Smooth muscle cell (in vitro differentiated cells): Measurements from ENCODE around the gene PATE4. TPM values are rescaled to one million over a fixed set of nuclear protein-coding genes. Genes with fewer than 3 reads are reported as not detected.
A peak's percentile ranks its signal among the peaks of the same experiment; 100 is the strongest.

Source experiments
- DNase-seq: peaks from one replicate; lab custom pipeline; 2025; ENCODE audit not compliant: unreplicated experiment; lab: John Stamatoyannopoulos, UW
- H2AFZ ChIP-seq: fragments of 200-600 bp; sonication (generic); 2 replicates; pipeline ENCODE4 v1.6.0; 2016; ENCODE audit warnings: antibody characterized with exemption, low read depth, mild to moderate bottlenecking
- H3F3A ChIP-seq: fragments of 200-600 bp; sonication (generic); 2 replicates; pipeline ENCODE4 v1.6.0; 2017; ENCODE audit warnings: antibody characterized with exemption, low read depth
- H3K27ac ChIP-seq: fragments of 200-600 bp; sonication (generic); 2 replicates; pipeline ENCODE4 v1.5.1; 2016; ENCODE audit warnings: low read depth, mild to moderate bottlenecking
- H3K27me3 ChIP-seq: fragments of 200-600 bp; sonication (generic); 2 replicates; pipeline ENCODE4 v1.6.1; 2016; ENCODE audit warnings: low read depth, mild to moderate bottlenecking
- H3K36me3 ChIP-seq: fragments of 200-600 bp; sonication (generic); 2 replicates; pipeline ENCODE4 v1.5.1; 2016; ENCODE audit warnings: low read depth
- H3K4me1 ChIP-seq: fragments of 200-600 bp; sonication (generic); 2 replicates; pipeline ENCODE4 v1.5.1; 2016; ENCODE audit warnings: low read depth
- H3K4me2 ChIP-seq: fragments of 200-600 bp; sonication (generic); 2 replicates; pipeline ENCODE4 v1.6.0; 2016; ENCODE audit warnings: mild to moderate bottlenecking
- H3K4me3 ChIP-seq: fragments of 200-600 bp; sonication (generic); 2 replicates; pipeline ENCODE4 v1.5.1; 2016; ENCODE audit warnings: mild to moderate bottlenecking
- H3K79me2 ChIP-seq: fragments of 200-600 bp; sonication (generic); 2 replicates; pipeline ENCODE4 v1.6.0; 2016; ENCODE audit warnings: low read depth, mild to moderate bottlenecking
- H3K9ac ChIP-seq: fragments of 200-600 bp; sonication (generic); 2 replicates; pipeline ENCODE4 v1.6.0; 2016; ENCODE audit warnings: low read depth
- H3K9me3 ChIP-seq: fragments of 200-600 bp; sonication (generic); replicated peaks from 2 replicates; pipeline ENCODE4 v1.5.1; 2016; ENCODE audit warnings: low read depth
- H4K20me1 ChIP-seq: fragments of 200-600 bp; sonication (generic); 2 replicates; pipeline ENCODE4 v1.6.0; 2016; ENCODE audit warnings: low read depth
- CTCF ChIP-seq: fragments of 200-600 bp; sonication (generic); IDR thresholded peaks from 2 replicates; pipeline ENCODE4 v1.5.1; 2017; ENCODE audit warnings: borderline replicate concordance, mild to moderate bottlenecking, antibody characterized with exemption; ENCODE audit not compliant: insufficient read depth, poor library complexity, severe bottlenecking
- WGBS: methylation state at CpG from one replicate; pipeline ENCODE4 v1.1.7; 2016; ENCODE audit warnings: low lambda C conversion rate; 5-methylcytosine and 5-hydroxymethylcytosine counted together
- polyA plus RNA-seq: library from polyadenylated mRNA; unstranded; fragments of >200 nt; fragmentation: Nextera tagmentation; extraction: Ambion mirVana; gene quantifications from 2 replicates; pipeline ENCODE4 v1.2.1, GENCODE V29; 2016
- total RNA-seq: library from RNA; depleted of rRNA; stranded (reverse); fragments of >200 nt; gene quantifications from 2 replicates; pipeline ENCODE4 v1.2.3, GENCODE V29; 2014

Gene PATE4
- total and polyA plus RNA-seq, 2 experiments from 2014 or later = not detected

GRCh38 chr11:125873881-125874555 is 40.9 kb downstream of the PATE4 start:
- Histone ChIP-seq H3K27ac (no peak overlapping the region), H3K4me3 (peak overlapping the region; percentile 29), H3F3A (no peaks in the 10 kb centered on the region), H3K9me3 (no peaks in the 10 kb centered on the region), H4K20me1 (no peaks in the 10 kb centered on the region), H3K4me1 (no peaks in the 10 kb centered on the region), H3K79me2 (no peaks in the 10 kb centered on the region), H3K36me3 (no peaks in the 10 kb centered on the region), H3K4me2 (peak overlapping the region; percentile 75), H3K9ac (no peak overlapping the region), H2AFZ (peak overlapping the region; percentile 14), H3K27me3 (no peaks in the 10 kb centered on the region)
- 67% methylated on average over 20 of the region's 20 CpGs for WGBS
- TF ChIP-seq CTCF = no peak
- DNase-seq = no peak

GRCh38 chr11:125874556-125875124 is 41.5 kb downstream of the PATE4 start:
- Histone ChIP-seq H3K4me2 (peak overlapping the region; percentile 75), H3K4me3 (peak overlapping the region; percentile 29), H3K79me2 (no peaks in the 10 kb centered on the region), H3K9ac (no peak overlapping the region), H3K27ac (no peak overlapping the region), H3K4me1 (no peaks in the 10 kb centered on the region), H3K36me3 (no peaks in the 10 kb centered on the region), H4K20me1 (no peaks in the 10 kb centered on the region), H2AFZ (no peak overlapping the region), H3K9me3 (no peaks in the 10 kb centered on the region), H3K27me3 (no peaks in the 10 kb centered on the region), H3F3A (no peaks in the 10 kb centered on the region)
- WGBS = 11% methylated on average over 8 of the region's 8 CpGs
- no peak for DNase-seq
- TF ChIP-seq CTCF = peak; percentile 73

- no peaks in the 10 kb centered on the region for H3F3A ChIP-seq
- H3K4me2 ChIP-seq = no peak overlapping the region
- H3K9ac ChIP-seq = no peak overlapping the region
- no peaks in the 10 kb centered on the region for H3K9me3 ChIP-seq
- H3K4me3 ChIP-seq = no peak overlapping the region
- H3K4me1 ChIP-seq = no peaks in the 10 kb centered on the region
- H3K27ac ChIP-seq = no peak overlapping the region
- no peaks in the 10 kb centered on the region for H3K36me3 ChIP-seq
- no peaks in the 10 kb centered on the region for H3K79me2 ChIP-seq
- no peak for TF ChIP-seq CTCF
- WGBS = 80% methylated on average over 1 of the region's 1 CpG
- H2AFZ ChIP-seq = no peak overlapping the region
- H4K20me1 ChIP-seq = no peaks in the 10 kb centered on the region
- no peaks in the 10 kb centered on the region for H3K27me3 ChIP-seq
- no peak for DNase-seq
These were observed 48.2 kb downstream of the PATE4 start for GRCh38 chr11:125881291-125881690.

GRCh38 chr11:125883375-125883774 is 50.3 kb downstream of the PATE4 start:
- Histone ChIP-seq H3K27ac (no peak overlapping the region), H3K4me3 (no peak overlapping the region), H3K4me1 (no peaks in the 10 kb centered on the region), H3F3A (no peaks in the 10 kb centered on the region), H3K27me3 (no peaks in the 10 kb centered on the region), H2AFZ (no peak overlapping the region), H3K79me2 (no peaks in the 10 kb centered on the region), H3K9ac (no peak overlapping the region), H3K4me2 (no peak overlapping the region), H3K9me3 (no peaks in the 10 kb centered on the region), H3K36me3 (no peaks in the 10 kb centered on the region), H4K20me1 (no peaks in the 10 kb centered on the region)
- no peak for DNase-seq
- TF ChIP-seq CTCF = no peak
- WGBS = 85% methylated on average over 8 of the region's 8 CpGs
